Activated naive CD8-positive, alpha-beta T cell (primary cell): Measurements from ENCODE around the gene GAB2.

Experiments used
- H3K27ac Mint-ChIP-seq: one replicate; pipeline ENCODE4 v1.8.0; 2021; ENCODE audit warnings: mixed read lengths
- H3K27me3 Mint-ChIP-seq: one replicate; pipeline ENCODE4 v1.8.0; 2021; ENCODE audit warnings: mixed read lengths
- H3K36me3 Mint-ChIP-seq: one replicate; pipeline ENCODE4 v1.8.0; 2021; ENCODE audit warnings: mixed read lengths
- H3K4me1 Mint-ChIP-seq: one replicate; pipeline ENCODE4 v1.8.0; 2021; ENCODE audit warnings: low read depth, mixed read lengths
- H3K4me3 Mint-ChIP-seq: one replicate; pipeline ENCODE4 v1.8.0; 2021; ENCODE audit warnings: mild to moderate bottlenecking, mixed read lengths
- H3K9me3 Mint-ChIP-seq: one replicate; pipeline ENCODE4 v1.8.0; 2021; ENCODE audit warnings: low read depth, mixed read lengths

Gene GAB2

DNA sequence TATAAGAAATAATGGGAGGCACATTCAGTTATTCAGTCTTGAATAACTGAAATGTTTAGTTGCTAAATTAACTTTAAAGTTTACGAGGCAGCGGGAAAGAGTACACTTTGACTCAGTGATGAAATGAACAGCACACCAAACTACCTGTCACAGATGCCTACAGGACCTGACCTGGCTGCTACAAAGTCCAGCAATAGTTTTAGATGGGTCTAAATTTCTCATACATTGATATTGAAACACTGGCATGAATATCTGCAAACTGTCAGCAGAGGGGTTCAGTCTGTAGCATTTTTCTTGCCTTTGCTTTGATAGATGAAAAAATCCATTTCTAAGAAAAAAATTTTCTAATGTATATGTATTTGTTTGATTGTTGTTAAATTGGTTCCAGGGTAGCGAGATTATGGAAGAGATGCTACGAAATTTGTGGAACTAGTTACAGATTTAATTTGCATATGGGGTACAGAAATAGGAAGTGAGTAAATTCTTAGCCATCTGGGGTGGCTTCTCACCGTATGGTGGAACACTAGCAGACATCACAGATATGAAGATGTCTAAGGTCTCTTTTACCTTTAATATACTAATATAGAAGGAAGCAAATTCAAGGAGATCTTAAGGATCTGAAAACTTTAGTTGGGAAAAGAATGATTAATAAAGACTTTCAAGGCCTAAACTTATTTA lies 20.8 kb upstream of the GAB2 start:
- Mint-ChIP-seq H3K36me3 (peaks cover 33% of the 10 kb centered on the region), H3K27ac (no peak overlapping the region), H3K4me3 (no peak overlapping the region), H3K4me1 (no peaks in the 10 kb centered on the region), H3K9me3 (no peaks in the 10 kb centered on the region), H3K27me3 (no peaks in the 10 kb centered on the region)

DNA sequence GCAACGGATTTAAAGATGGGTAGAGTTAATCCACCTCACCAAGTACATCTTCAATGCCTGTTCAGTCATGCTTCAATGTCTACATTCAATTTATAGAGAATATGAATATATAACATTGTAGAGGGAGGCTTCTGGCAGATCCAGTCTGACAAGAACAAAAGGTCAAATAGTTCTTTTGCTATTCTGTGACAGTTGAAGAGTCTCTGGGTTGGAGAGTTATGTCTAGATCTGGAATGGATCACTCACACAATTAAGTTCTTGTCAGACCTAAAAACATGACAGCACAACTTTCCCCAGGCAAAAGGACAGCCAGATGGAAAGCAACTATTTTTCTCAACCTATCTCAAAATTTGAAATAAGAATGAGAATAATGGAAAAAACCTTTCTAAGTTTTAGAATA lies 15.3 kb upstream of the GAB2 start:
- Mint-ChIP-seq H3K4me1 (no peaks in the 10 kb centered on the region), H3K4me3 (no peak overlapping the region), H3K27ac (no peak overlapping the region), H3K36me3 (peaks cover 12% of the 10 kb centered on the region), H3K27me3 (no peaks in the 10 kb centered on the region), H3K9me3 (no peaks in the 10 kb centered on the region)

- no peak overlapping the region for H3K4me3 Mint-ChIP-seq
- peaks cover 8% of the 10 kb centered on the region for H3K36me3 Mint-ChIP-seq
Measured at GRCh38 chr11:78432058-78432515, 14.5 kb upstream of the GAB2 start.

DNA sequence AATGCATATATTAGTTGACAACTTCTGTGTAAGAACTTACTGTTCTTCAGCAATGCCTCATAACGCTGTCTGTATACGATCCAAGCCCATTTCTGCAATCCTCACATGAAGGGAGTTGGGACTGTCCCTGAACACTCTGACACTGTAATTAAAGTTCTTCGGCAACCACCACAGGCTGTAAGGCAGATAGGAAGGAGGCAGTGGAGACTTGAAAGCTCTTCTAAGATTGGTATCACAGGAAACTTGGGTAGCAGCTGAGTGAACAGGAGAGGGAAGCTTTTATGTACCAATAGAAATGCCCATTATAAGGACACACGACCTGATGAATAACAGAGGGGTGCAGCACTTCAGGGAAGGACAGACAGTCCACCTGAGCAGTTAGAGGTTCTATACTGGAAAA lies 12.0 kb upstream of the GAB2 start:
- Mint-ChIP-seq H3K27ac (no peak overlapping the region), H3K4me1 (no peaks in the 10 kb centered on the region), H3K27me3 (no peaks in the 10 kb centered on the region), H3K9me3 (no peaks in the 10 kb centered on the region), H3K36me3 (peaks cover 2% of the 10 kb centered on the region), H3K4me3 (no peak overlapping the region)

More at GRCh38 chr11:78432058-78432515, 14.5 kb upstream of the GAB2 start:
- H3K27ac Mint-ChIP-seq = no peak overlapping the region
- H3K4me1 Mint-ChIP-seq = no peaks in the 10 kb centered on the region
- no peaks in the 10 kb centered on the region for H3K27me3 Mint-ChIP-seq
- no peaks in the 10 kb centered on the region for H3K9me3 Mint-ChIP-seq

DNA sequence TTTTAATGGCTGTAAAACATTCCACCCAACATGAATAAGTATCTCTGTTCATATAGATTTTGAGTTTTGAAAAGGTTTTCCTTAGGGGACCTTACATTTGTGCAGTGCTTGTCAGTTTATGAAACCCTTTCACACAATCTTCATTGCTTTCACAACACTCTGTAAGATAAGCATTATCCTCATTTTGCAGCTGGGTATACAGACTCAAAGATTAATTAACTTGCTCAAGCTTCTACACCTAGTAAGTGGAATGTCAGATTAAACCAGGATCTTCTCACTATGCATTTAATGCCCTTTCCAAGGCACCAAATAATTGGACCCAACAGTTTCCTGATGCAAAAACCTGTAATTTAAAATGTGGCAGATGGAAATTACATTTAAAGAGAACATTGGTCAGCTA lies 11.6 kb upstream of the GAB2 start:
- H3K4me3 Mint-ChIP-seq = no peak overlapping the region
- no peaks in the 10 kb centered on the region for H3K9me3 Mint-ChIP-seq
- no peaks in the 10 kb centered on the region for H3K4me1 Mint-ChIP-seq
- H3K27me3 Mint-ChIP-seq = no peaks in the 10 kb centered on the region
- H3K36me3 Mint-ChIP-seq = peaks cover 5% of the 10 kb centered on the region
- no peak overlapping the region for H3K27ac Mint-ChIP-seq

GRCh38 chr11:78428773-78429172 lies 11.2 kb upstream of the GAB2 start:
- no peaks in the 10 kb centered on the region for H3K4me1 Mint-ChIP-seq
- H3K27ac Mint-ChIP-seq = no peak overlapping the region
- H3K9me3 Mint-ChIP-seq = no peaks in the 10 kb centered on the region
- H3K4me3 Mint-ChIP-seq = no peak overlapping the region
- H3K36me3 Mint-ChIP-seq = peaks cover 7% of the 10 kb centered on the region
- no peaks in the 10 kb centered on the region for H3K27me3 Mint-ChIP-seq

- Mint-ChIP-seq H3K4me3 (no peak overlapping the region), H3K9me3 (no peaks in the 10 kb centered on the region)
Measured at GRCh38 chr11:78428266-78428636, 10.6 kb upstream of the GAB2 start.

GRCh38 chr11:78427615-78428265 lies 10.1 kb upstream of the GAB2 start:
- Mint-ChIP-seq H3K27ac (no peak overlapping the region), H3K27me3 (no peaks in the 10 kb centered on the region), H3K4me1 (no peaks in the 10 kb centered on the region), H3K36me3 (peaks cover 10% of the 10 kb centered on the region), H3K9me3 (no peaks in the 10 kb centered on the region), H3K4me3 (no peak overlapping the region)

More at GRCh38 chr11:78428266-78428636, 10.6 kb upstream of the GAB2 start:
- Mint-ChIP-seq H3K27ac (no peak overlapping the region), H3K36me3 (peaks cover 7% of the 10 kb centered on the region), H3K4me1 (no peaks in the 10 kb centered on the region), H3K27me3 (no peaks in the 10 kb centered on the region)

DNA sequence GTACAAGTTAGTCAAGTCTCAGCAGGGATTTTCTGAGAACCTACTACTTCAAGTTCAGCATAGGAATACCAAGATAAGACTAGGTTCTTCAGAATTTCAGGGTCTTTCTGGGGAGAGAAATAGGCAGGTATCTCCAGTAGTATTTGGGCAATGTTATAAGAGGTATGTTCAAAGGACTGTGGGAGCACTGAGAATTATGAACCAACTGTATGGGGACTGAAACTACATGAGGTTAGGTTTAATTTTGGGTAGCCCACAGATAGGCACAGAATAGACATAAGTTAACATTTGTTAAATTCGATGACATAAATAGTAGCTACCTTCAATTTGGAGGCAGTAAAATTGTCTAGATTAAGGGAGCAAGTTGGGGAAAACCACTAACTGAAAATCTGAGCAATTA lies 9.2 kb upstream of the GAB2 start:
- Mint-ChIP-seq H3K36me3 (peaks cover 10% of the 10 kb centered on the region), H3K27ac (no peak overlapping the region), H3K9me3 (no peaks in the 10 kb centered on the region), H3K4me3 (no peak overlapping the region), H3K27me3 (peaks cover 1% of the 10 kb centered on the region), H3K4me1 (no peaks in the 10 kb centered on the region)

DNA sequence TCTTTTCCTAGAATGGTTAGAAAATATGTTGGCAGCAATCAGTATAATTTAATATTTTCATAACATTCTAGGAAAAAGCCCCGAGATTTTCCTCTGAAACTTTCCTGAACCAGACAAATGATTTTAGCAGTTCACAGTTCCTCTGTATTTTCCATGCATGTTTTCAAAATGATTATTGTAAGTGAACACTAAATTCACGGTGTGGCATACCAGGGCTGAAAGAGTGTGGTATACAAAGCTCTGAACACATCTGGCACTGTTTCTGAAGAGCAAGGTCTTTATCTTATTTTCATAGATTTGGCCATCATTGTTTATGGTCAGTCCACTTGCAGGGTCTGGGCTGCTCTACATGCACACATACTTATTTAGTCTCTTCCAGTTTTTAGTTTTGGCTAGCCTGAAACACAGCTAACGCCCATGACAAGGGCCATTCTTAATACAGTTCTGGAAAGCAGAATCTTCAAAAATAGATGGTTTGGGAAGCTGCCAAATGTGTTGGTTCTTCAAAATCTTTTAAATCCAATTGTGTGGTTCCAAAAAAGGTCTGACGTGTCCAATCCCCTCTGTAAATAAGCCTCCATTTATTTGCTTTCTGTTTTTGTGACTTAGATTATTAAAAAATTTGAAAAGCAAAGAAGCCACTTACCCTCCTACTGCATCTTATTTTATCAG lies 7.9 kb upstream of the GAB2 start:
- H3K4me1 Mint-ChIP-seq = peaks cover 7% of the 10 kb centered on the region
- H3K4me3 Mint-ChIP-seq = no peak overlapping the region
- no peaks in the 10 kb centered on the region for H3K9me3 Mint-ChIP-seq
- no peak overlapping the region for H3K27ac Mint-ChIP-seq
- peaks cover 8% of the 10 kb centered on the region for H3K36me3 Mint-ChIP-seq
- peaks cover 3% of the 10 kb centered on the region for H3K27me3 Mint-ChIP-seq

- Mint-ChIP-seq H3K27me3 (peaks cover 7% of the 10 kb centered on the region), H3K4me1 (peaks cover 11% of the 10 kb centered on the region), H3K9me3 (no peaks in the 10 kb centered on the region), H3K4me3 (no peak overlapping the region), H3K36me3 (peaks cover 8% of the 10 kb centered on the region), H3K27ac (no peak overlapping the region)
Measured at GRCh38 chr11:78424334-78425270, 7.0 kb upstream of the GAB2 start.

GRCh38 chr11:78423241-78423640 lies 5.6 kb upstream of the GAB2 start:
- no peak overlapping the region for H3K27ac Mint-ChIP-seq
- H3K4me3 Mint-ChIP-seq = no peak overlapping the region
- peaks cover 21% of the 10 kb centered on the region for H3K4me1 Mint-ChIP-seq
- peaks cover 8% of the 10 kb centered on the region for H3K36me3 Mint-ChIP-seq
- H3K27me3 Mint-ChIP-seq = peaks cover 16% of the 10 kb centered on the region
- no peaks in the 10 kb centered on the region for H3K9me3 Mint-ChIP-seq

GRCh38 chr11:78420796-78421209 lies 3.2 kb upstream of the GAB2 start:
- Mint-ChIP-seq H3K9me3 (no peaks in the 10 kb centered on the region), H3K4me3 (no peak overlapping the region), H3K27me3 (peaks cover 16% of the 10 kb centered on the region), H3K27ac (no peak overlapping the region), H3K36me3 (peaks cover 8% of the 10 kb centered on the region), H3K4me1 (peaks cover 29% of the 10 kb centered on the region)

- Mint-ChIP-seq H3K4me3 (no peak overlapping the region), H3K27ac (no peak overlapping the region), H3K9me3 (no peaks in the 10 kb centered on the region), H3K4me1 (peaks cover 29% of the 10 kb centered on the region), H3K36me3 (peaks cover 8% of the 10 kb centered on the region), H3K27me3 (peaks cover 16% of the 10 kb centered on the region)
Measured at GRCh38 chr11:78420255-78420764, 2.7 kb upstream of the GAB2 start.
